ENCODE data around the gene SPATA33. TPM values are rescaled to one million over a fixed set of nuclear protein-coding genes. Genes with fewer than 3 reads are reported as not detected.

SPATA33 gene
- total RNA-seq, 4 donors from 2014 or later, result 1.2 to 2.7 (median 2.1) TPM

- peaks cover 6 to 9% of the 10 kb centered on the region in 2 donors for H3K4me1 ChIP-seq
- ATAC-seq, result no peak
These were observed 59.5 kb downstream of the SPATA33 start for GRCh38 chr16:89716916-89717687.

GRCh38 chr16:89717688-89718505, 60.3 kb downstream of the SPATA33 start:
- intact Hi-C loops (cut with DNase I; ENCODE audit: low total_unique reads) (no loop called here), in situ Hi-C loops (cut with MboI; ENCODE audit: low sequenced_read_pairs in 4 of 4) (no loop called here)
- H3K4me3 ChIP-seq, result no peak overlapping the region
- H3K27me3 ChIP-seq, result no peaks in the 10 kb centered on the region
- DNase-seq (no peak), ATAC-seq (no peak)
- no peak overlapping the region for H3K27ac ChIP-seq
- H3K36me3 ChIP-seq, result peaks cover 0 to 4% of the 10 kb centered on the region in 2 donors
- peaks cover 14 to 17% of the 10 kb centered on the region in 2 donors for H3K4me1 ChIP-seq
- H3K9me3 ChIP-seq, result no peaks in the 10 kb centered on the region
- TF ChIP-seq CTCF (IDR thresholded peaks at IDR 0.05 in 4 of 5, conservative IDR thresholded peaks at IDR 0.05 in 1 of 5), result no peak
- TF ChIP-seq POLR2A (IDR thresholded peaks at IDR 0.05), result no peak

More at GRCh38 chr16:89716916-89717687, 59.5 kb downstream of the SPATA33 start:
- DNase-seq, result no peak
- Histone ChIP-seq H3K27me3 (peaks cover 0 to 4% (median 0%) of the 10 kb centered on the region in 3 donors), H3K27ac (no peak overlapping the region), H3K4me3 (no peak overlapping the region), H3K9me3 (no peaks in the 10 kb centered on the region), H3K36me3 (no peaks in the 10 kb centered on the region)
- in situ Hi-C loops (cut with MboI; ENCODE audit: low sequenced_read_pairs in 4 of 4), result no loop called here
- TF ChIP-seq POLR2A (IDR thresholded peaks at IDR 0.05) (no peak), CTCF (IDR thresholded peaks at IDR 0.05 in 4 of 5, conservative IDR thresholded peaks at IDR 0.05 in 1 of 5) (no peak)
- intact Hi-C loops (cut with DNase I; ENCODE audit: low total_unique reads), result no loop called here

Other genes with a start within 250 kb of the SPATA33 start
- 10 to 100 TPM; 26.0 to 77.0 (median 55.0) TPM for gene ANKRD11, start 167.3 kb upstream of the SPATA33 start, total RNA-seq
- 100 to 1,000 TPM in 2 of 4 donors, 10 to 100 TPM in 2; 67.7 to 117 (median 100.0) TPM for gene SPG7, start 149.4 kb upstream of the SPATA33 start, total RNA-seq
- 1,000 to 10,000 TPM; 4,295 to 5,889 (median 4,806) TPM for gene RPL13, start 97.2 kb upstream of the SPATA33 start, total RNA-seq
- gene CPNE7, start 82.1 kb upstream of the SPATA33 start, total RNA-seq, result not detected
- not detected for gene DPEP1, start 44.2 kb upstream of the SPATA33 start, total RNA-seq
- gene CHMP1A, start 128 bp upstream of the SPATA33 start, total RNA-seq, result 100 to 1,000 TPM in 1 of 4 donors, 10 to 100 TPM in 3; 53.4 to 105 (median 78.8) TPM
- gene CDK10, start 28.9 kb downstream of the SPATA33 start, total RNA-seq, result 10 to 100 TPM; 16.9 to 26.1 (median 19.7) TPM
- 1 to 10 TPM; 1.3 to 7.5 (median 3.2) TPM for gene SPATA2L, start 43.9 kb downstream of the SPATA33 start, total RNA-seq
- gene VPS9D1, start 63.1 kb downstream of the SPATA33 start, total RNA-seq, result 1 to 10 TPM; 2.3 to 9.4 (median 3.4) TPM
- gene ZNF276, start 63.7 kb downstream of the SPATA33 start, total RNA-seq, result 10 to 100 TPM; 11.1 to 13.6 (median 11.5) TPM
- 1 to 10 TPM in 3 of 4 donors, under 1 TPM in 1; 0.53 to 3.5 (median 1.3) TPM for gene FANCA, start 158.8 kb downstream of the SPATA33 start, total RNA-seq
- 1 to 10 TPM in 1 of 4 donors, under 1 TPM in 1, not detected in 2; 0.49 to 1.6 TPM for gene SPIRE2, start 170.6 kb downstream of the SPATA33 start, total RNA-seq
- gene TCF25, start 215.8 kb downstream of the SPATA33 start, total RNA-seq, result 100 to 1,000 TPM in 1 of 4 donors, 10 to 100 TPM in 3; 68.9 to 110 (median 85.7) TPM